DMS 273 (cell line): ENCODE measurements around the gene MEN1.

Experiments used
- DNase-seq: peaks from one replicate; lab custom pipeline; 2025; ENCODE audit not compliant: unreplicated experiment; lab: John Stamatoyannopoulos, UW

The MEN1 gene

DNA sequence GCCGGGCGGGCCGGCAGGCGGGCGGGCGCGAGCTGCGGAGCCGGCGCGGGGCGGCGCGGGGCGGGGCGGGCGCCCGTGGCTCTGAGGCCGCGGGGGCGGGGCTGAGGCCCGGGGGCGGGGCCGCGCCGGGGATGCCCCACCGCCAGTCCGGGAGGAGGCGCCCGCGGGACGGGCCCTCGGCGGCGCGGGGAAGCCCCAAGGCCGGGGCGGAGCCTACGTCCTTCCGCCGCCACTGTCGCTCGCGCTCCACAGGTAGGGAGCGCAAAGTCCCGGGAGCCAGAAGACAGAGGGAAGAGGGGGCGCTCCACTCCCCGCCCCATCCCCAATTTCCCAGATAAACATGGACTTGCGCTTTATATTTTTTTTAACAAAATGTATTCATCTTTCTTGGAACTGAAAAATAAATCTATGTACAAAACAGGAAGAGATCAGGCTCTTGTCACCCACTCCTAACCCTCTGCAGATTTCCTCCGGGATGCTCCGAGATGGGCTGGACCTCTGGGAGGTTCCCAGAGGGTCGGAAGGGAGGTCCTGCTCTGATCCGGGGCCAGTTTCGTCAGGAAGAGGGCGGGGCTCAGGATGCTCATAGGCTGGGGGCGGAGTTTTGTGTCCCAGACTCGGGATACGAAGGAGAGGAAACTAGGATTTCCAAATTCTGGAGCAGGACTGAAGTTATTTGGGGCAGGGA, 7.0 kb downstream of the MEN1 start, which contains the start of gene MAP4K2:
MAP4K2 (minus strand) TSS at position 57 of the 688 bp plus-strand sequence. CDS start 65 bp downstream, outside the sequence.
- peak; percentile 90 for DNase-seq

DNA sequence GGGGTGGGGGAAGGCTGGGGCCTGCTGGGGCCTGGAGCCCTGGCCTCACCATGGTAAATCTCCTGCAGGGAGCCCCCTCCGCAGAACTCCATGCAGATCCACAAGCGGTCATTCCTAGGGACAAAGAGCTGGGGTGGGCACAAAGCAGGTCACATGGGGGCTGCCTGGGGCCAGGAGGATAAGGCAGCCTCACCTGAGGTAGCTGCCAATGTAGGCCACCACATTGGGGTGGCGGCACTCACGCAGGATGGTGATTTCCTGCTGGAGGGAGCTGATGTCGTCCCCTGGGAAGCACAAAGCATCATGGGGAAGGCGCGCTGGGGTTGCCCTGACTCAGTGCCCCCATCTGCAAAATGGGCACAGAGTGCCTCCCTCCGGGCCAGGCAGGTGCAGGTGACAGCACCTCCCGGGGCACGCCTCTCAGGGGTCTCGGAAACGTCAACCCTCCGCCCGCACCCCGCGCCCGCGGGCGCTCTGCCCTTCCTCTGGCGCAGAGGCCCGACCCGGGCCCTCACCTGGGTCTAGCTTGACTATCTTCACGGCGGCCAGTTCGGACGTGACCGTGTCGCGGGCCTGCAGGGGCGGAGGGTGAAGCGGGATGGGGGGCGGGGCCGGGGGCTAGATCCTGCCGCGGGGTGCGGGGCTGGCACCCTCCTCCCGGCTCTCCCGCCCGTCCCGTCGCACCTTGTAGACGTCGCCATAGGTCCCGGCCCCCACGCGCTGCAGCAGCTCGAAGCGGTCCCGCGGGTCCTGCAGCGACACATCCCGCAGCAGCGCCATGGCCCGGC, 7.8 kb downstream of the MEN1 start:
- no peak for DNase-seq

DNA sequence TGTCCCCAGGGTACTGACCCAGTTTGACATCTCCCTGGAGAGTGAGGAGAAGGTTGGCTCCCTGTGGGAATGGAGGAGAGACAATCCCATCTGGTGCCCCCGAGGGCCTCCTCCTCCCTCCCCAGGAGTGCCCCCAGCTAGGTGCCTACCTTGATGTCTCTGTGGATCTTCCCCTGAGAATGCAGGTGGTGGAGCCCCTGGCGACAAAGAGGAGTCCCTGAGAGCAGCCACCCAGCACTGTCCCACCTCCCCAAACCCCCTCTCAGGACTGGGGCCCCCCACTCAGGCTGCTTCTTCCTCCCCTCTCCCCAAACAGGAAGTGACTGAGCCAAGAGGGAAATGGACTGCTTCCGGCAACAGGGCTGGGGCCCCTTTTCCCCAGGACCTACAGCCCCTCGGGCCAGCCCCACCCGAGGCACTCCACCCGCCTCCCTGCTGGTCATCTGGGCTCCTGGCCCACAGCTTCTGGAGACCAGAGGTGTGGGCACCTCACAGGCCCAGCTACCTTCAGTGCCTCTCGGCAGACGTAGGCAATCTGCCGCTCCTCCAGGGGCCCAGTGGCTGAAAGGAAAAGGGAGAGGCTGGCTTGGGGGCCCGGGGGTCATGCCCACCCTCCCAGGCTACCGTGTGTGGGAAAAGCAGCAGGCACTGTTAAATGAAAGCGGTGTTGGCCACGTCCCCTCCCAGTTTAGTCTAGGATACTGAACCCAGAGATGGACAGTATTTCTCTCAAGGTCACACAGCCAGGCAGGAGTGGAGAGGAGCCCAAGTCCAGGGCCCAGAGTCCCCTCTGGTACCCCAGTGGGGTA, 8.6 kb downstream of the MEN1 start:
- no peak for DNase-seq

- DNase-seq, result no peak
Observed at GRCh38 chr11:64801158-64801464, 9.2 kb downstream of the MEN1 start.

GRCh38 chr11:64800303-64801157, 9.8 kb downstream of the MEN1 start:
- DNase-seq, result no peak

DNA sequence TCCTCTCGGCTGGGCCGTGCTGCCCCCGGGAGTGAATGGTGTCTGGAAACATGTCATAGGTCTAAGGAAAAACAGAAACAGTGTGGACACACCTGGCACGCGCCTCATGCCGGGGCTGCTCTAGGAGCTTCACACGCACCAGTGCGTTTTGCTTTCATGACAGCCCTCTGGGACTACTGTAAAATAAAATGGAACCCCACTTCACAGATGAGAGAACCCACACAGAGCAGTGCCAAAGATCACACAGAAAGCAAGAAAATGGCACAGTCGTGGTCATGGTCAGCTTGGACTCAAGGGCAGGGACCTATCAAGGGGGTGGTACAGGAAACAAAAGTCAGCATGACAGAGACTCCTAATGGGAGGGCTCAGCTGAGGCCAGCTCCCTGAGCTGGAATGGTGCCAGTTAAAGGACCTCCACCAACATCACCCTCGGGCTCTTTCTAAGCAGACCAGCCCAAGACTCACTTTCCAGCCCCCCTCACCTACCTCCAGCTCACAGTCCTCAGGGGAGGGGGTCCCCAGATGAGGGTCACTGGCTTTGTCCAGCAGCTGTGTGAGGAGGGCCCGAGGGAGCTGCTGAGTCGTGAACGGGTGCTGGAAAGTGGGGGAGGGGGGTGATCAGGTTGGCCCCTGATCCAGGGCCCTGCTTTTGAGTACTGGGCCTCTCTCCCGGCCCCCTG, 10.6 kb downstream of the MEN1 start:
- no peak for DNase-seq

DNA sequence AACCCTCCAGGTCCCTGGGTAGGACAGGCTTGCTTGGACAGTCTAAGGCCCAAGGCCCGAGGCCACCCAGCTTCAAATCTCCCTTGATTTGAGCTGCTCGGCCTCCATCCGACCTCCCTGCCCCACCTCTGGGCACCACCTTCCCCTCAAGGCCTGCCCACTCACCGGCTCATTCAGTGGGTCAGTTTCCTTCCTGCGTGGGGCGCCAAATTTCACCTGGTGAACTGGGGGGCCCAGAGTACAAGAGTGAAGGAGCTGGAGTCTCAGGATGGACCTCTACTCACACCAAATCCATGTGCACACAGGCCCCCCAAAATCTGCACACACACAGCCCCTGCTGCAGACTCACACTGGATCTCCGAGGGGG, 11.1 kb downstream of the MEN1 start:
- no peak for DNase-seq

DNA sequence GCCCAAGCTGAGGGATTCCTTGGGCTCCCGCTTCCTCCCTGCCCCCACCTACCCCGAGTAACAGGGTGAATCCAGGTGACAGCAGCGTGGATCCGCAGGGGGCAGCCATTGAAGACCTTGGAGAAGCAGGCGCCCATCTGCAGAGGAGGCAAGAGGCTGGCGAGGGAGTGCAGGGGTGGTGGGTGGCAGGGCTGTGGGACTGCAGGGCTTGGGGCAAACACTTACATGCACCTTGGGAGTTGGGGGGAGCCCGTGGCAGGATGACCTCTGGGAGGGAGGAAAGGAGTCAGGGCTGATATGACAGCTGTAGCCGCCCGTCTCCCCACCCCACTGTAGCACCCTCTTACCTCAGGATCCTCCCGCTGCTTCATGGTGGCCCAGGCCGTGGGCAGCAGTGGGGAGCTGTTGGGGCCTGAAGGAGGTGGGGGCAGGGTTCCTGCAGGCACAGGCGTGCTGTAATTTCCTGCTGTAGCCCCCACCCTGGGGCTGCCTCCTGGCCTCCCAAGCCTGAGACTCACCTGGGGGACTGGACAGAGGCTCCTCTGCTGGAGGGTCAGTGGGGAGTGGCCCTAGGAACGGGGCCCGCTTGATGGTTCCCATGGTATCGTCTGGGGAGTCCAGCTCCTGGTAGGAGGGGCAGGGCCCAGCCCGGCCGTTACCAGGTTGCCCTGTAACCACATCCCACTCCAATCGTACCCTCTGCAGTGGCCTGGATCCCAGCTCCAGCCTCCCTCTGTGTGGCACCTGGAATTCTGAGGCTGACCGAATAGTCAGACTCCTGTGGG, 13.4 kb downstream of the MEN1 start:
- no peak for DNase-seq

- no peak for DNase-seq
Observed at GRCh38 chr11:64796047-64796756, 14.1 kb downstream of the MEN1 start.

GRCh38 chr11:64794526-64794925, 15.8 kb downstream of the MEN1 start:
- no peak for DNase-seq

GRCh38 chr11:64793271-64794160, 16.8 kb downstream of the MEN1 start:
- no peak for DNase-seq

DNA sequence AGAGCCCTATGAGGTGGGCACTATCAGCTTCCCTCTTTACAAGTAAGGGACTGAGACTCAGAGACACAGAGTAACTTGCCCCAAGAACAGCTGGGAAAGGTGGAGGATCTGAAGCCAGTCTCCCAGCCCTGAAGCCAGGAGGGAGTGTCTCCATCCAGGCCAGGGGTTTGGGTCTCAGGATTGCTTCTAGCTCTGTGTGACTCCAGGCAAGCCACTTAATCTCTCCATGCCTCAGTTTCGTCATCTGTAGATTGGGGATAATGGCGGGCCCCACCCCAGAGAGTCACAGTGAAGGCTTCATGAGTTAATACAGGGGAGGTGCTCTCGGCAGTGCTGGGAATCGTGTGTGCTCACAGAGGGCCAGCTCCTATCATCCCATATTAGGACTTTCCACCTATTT, 17.9 kb downstream of the MEN1 start:
- no peak for DNase-seq

- DNase-seq, result peak; percentile 21
Observed at GRCh38 chr11:64791781-64792291, 18.5 kb downstream of the MEN1 start.

- DNase-seq, result no peak
Observed at GRCh38 chr11:64790205-64791095, 19.9 kb downstream of the MEN1 start.

GRCh38 chr11:64789331-64790204, 20.8 kb downstream of the MEN1 start:
- DNase-seq, result no peak
